Measurements from ENCODE around the gene NHEJ1.

NHEJ1 gene

DNA sequence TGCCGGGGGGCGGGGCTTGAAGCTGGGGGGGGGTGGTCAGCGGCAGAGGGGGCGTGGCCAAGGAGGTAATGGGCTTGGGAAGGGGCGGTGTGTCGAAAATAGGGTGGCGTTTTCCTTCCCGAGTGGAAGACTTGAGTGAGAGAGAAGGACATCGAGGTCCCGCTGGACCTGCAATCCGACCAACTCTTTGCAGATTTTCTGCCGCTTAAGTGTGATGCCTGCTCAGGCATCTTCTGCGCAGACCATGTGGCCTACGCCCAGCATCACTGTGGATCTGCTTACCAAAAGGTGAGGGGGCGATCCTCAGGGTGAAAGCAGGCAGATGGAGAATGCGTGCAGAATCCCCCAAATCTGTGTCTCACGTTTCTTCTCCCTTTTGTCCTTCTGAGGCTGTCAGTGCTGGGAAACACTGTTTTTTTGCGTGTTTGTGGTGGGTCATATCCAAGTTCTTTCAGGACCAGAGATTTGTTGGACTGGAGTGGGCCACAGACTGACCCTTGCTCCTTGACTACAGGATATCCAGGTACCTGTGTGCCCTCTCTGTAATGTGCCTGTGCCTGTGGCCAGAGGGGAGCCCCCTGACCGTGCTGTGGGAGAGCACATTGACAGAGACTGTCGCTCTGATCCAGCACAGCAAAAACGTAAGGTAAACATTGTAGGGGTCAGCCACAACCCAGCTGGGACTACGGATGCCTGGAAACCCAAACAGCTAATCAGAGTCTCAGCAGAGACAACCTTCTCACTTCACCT is 46.7 kb upstream of the NHEJ1 start:
- DNase-seq = no peak
- H3K36me3 ChIP-seq (replicated peaks; ENCODE audit: insufficient read depth, low read length) = no peaks in the 10 kb centered on the region
- no peaks in the 10 kb centered on the region for H3K9me3 ChIP-seq (replicated peaks; ENCODE audit: insufficient read depth, low read length)
- H3K27me3 ChIP-seq (replicated peaks; ENCODE audit: insufficient read depth, low read length) = no peaks in the 10 kb centered on the region
- no peaks in the 10 kb centered on the region for H4K20me1 ChIP-seq (ENCODE audit: insufficient read depth, low read length)
- H3K27ac ChIP-seq (ENCODE audit: low read length) = peak overlapping the region; percentile 79; the same call in 1 of the 2 replicates
- peak overlapping the region; percentile 88 for H3K4me2 ChIP-seq (ENCODE audit: low read depth, low read length)
- H3K9ac ChIP-seq (ENCODE audit: low read length) = peak overlapping the region; percentile 81; the same call in 1 of the 2 replicates
- H3K4me3 ChIP-seq (ENCODE audit: low read length) = peak overlapping the region; percentile 84
- no peak overlapping the region for H2AFZ ChIP-seq (ENCODE audit: low read length)
- peaks cover 12% of the 10 kb centered on the region; the same call in 1 of the 2 replicates for H3K79me2 ChIP-seq (ENCODE audit: low read length)
- TF ChIP-seq, protein P1, sequence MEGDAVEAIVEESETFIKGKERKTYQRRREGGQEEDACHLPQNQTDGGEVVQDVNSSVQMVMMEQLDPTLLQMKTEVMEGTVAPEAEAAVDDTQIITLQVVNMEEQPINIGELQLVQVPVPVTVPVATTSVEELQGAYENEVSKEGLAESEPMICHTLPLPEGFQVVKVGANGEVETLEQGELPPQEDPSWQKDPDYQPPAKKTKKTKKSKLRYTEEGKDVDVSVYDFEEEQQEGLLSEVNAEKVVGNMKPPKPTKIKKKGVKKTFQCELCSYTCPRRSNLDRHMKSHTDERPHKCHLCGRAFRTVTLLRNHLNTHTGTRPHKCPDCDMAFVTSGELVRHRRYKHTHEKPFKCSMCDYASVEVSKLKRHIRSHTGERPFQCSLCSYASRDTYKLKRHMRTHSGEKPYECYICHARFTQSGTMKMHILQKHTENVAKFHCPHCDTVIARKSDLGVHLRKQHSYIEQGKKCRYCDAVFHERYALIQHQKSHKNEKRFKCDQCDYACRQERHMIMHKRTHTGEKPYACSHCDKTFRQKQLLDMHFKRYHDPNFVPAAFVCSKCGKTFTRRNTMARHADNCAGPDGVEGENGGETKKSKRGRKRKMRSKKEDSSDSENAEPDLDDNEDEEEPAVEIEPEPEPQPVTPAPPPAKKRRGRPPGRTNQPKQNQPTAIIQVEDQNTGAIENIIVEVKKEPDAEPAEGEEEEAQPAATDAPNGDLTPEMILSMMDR (IDR thresholded peaks at IDR 0.05; ENCODE audit: low read length) = no peak
- TF ChIP-seq EZH2phosphoT487 (IDR thresholded peaks at IDR 0.05; ENCODE audit: low read length) = no peak
- TF ChIP-seq EZH2 (optimal IDR thresholded peaks at IDR 0.05; ENCODE audit: low read depth, low read length) = no peak
- peaks cover 10% of the 10 kb centered on the region; the same call in 1 of the 2 replicates for H3K4me1 ChIP-seq (ENCODE audit: low read length)
- H3F3A ChIP-seq (ENCODE audit: insufficient read depth, low read length) = peaks cover 13% of the 10 kb centered on the region
- no peaks in the 10 kb centered on the region for H3K9me2 ChIP-seq (replicated peaks; ENCODE audit: insufficient read depth, low read length)

DNA sequence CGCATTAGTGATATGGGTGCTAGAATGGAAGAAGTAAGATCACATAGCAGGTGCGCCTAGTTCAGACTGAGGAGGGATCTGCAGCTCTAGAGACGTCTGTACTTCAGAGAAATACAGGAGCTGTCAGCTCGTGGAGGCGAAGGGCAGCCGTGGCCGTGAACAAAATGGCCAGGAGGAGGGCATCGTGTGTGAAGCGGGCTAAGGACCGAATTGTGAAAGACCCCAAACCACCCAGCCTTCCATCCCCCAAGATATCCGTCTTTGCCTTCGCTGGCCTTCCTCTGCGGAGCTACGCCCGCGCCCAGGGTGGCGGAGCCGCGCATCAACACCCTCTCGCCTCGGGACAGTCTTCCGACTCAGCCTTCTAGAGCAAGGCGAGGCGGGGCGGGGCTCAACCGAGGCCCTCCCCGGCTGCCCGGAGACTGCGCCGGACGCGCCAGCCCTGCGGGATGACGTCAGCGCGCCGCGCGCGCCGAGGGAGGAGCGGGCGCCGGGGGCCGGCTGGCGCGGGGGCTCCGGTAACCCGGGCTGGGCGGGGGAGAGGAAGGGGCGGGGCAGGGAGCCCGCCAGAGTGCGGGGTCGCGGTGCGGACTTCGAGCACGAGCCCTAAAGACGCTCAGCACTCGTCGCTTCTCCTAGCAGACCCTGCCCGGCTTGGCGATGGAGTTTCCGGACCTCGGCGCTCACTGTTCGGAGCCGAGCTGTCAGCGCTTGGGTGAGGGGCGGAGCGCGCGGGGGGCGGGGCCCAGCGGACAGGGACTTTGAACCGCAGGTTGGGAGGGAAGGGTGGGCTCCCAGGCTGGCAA is 45.9 kb upstream of the NHEJ1 start, which contains the start of gene ZFAND2B:
Gene ZFAND2B (plus strand): TSS at position 455 of the 806 bp plus-strand sequence. CDS start 206 bp downstream, at position 661.
- no peaks in the 10 kb centered on the region for H4K20me1 ChIP-seq (ENCODE audit: insufficient read depth, low read length)
- peak within 1 kb of the TSS; percentile 79 for H3K27ac ChIP-seq (ENCODE audit: low read length)
- peak within 1 kb of the TSS; percentile 84 for H3K4me3 ChIP-seq (ENCODE audit: low read length)
- no peaks in the 10 kb centered on the region for H3K9me2 ChIP-seq (replicated peaks; ENCODE audit: insufficient read depth, low read length)
- TF ChIP-seq, protein P1 (IDR thresholded peaks at IDR 0.05; ENCODE audit: low read length) = no peak
- peaks cover 12% of the 10 kb centered on the region; the same call in 1 of the 2 replicates for H3K79me2 ChIP-seq (ENCODE audit: low read length)
- peaks cover 13% of the 10 kb centered on the region for H3F3A ChIP-seq (ENCODE audit: insufficient read depth, low read length)
- H3K9ac ChIP-seq (ENCODE audit: low read length) = peak within 1 kb of the TSS; percentile 81
- DNase-seq = peak; percentile 96
- H3K27me3 ChIP-seq (replicated peaks; ENCODE audit: insufficient read depth, low read length) = no peaks in the 10 kb centered on the region
- H3K4me1 ChIP-seq (ENCODE audit: low read length) = peaks cover 10% of the 10 kb centered on the region; the same call in 1 of the 2 replicates
- no peaks in the 10 kb centered on the region for H3K9me3 ChIP-seq (replicated peaks; ENCODE audit: insufficient read depth, low read length)
- H3K36me3 ChIP-seq (replicated peaks; ENCODE audit: insufficient read depth, low read length) = no peaks in the 10 kb centered on the region
- H3K4me2 ChIP-seq (ENCODE audit: low read depth, low read length) = peak within 1 kb of the TSS; percentile 88
- H2AFZ ChIP-seq (ENCODE audit: low read length) = peak within 1 kb of the TSS; percentile 82

DNA sequence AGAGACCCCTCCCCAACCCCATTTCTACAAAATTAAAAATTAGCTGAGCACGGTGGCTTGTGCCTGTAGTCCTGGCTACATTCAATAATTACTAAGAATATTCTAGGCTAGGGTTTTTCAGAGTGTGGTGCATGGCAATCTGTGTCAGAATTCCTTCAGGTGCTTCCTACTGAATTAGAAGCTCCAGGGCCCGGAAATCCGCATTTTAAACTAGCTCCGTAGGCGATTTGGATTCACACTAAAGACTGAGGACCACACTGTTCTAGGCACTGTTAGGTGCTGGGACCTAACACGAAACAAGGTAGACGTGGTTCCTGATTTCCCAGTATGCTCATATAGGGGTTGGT is 45.3 kb upstream of the NHEJ1 start:
- DNase-seq = no peak
- peaks cover 13% of the 10 kb centered on the region for H3F3A ChIP-seq (ENCODE audit: insufficient read depth, low read length)
- H3K36me3 ChIP-seq (replicated peaks; ENCODE audit: insufficient read depth, low read length) = no peaks in the 10 kb centered on the region
- peaks cover 12% of the 10 kb centered on the region; the same call in 1 of the 2 replicates for H3K79me2 ChIP-seq (ENCODE audit: low read length)
- H3K27ac ChIP-seq (ENCODE audit: low read length) = peak overlapping the region; percentile 79; the same call in 1 of the 2 replicates
- TF ChIP-seq EZH2 (optimal IDR thresholded peaks at IDR 0.05; ENCODE audit: low read depth, low read length) = no peak
- TF ChIP-seq EZH2phosphoT487 (IDR thresholded peaks at IDR 0.05; ENCODE audit: low read length) = no peak
- TF ChIP-seq, protein P1 (IDR thresholded peaks at IDR 0.05; ENCODE audit: low read length) = no peak
- peak overlapping the region; percentile 78 for H3K9ac ChIP-seq (ENCODE audit: low read length)
- H3K9me2 ChIP-seq (replicated peaks; ENCODE audit: insufficient read depth, low read length) = no peaks in the 10 kb centered on the region
- peak overlapping the region; percentile 84 for H3K4me3 ChIP-seq (ENCODE audit: low read length)
- H4K20me1 ChIP-seq (ENCODE audit: insufficient read depth, low read length) = no peaks in the 10 kb centered on the region
- H3K9me3 ChIP-seq (replicated peaks; ENCODE audit: insufficient read depth, low read length) = no peaks in the 10 kb centered on the region
- H3K4me2 ChIP-seq (ENCODE audit: low read depth, low read length) = peak overlapping the region; percentile 70
- H3K4me1 ChIP-seq (ENCODE audit: low read length) = peaks cover 10% of the 10 kb centered on the region; the same call in 1 of the 2 replicates
- no peaks in the 10 kb centered on the region for H3K27me3 ChIP-seq (replicated peaks; ENCODE audit: insufficient read depth, low read length)
- peak overlapping the region; percentile 52 for H2AFZ ChIP-seq (ENCODE audit: low read length)
